ACC112 (cell line): ENCODE measurements around the gene MYLK.
"Not testable (repeated sequence)": the region's sequence is repeated elsewhere in the genome, so short reads cannot be mapped to it uniquely, and the experiment has no call there.

Experiments used
- H2AFZ ChIP-seq: fragments of 200-600 bp; sonication (generic); one replicate; pipeline ENCODE4 v1.6.0; 2017; ENCODE audit warnings: antibody characterized with exemption, low read length; ENCODE audit not compliant: unreplicated experiment
- H3K27ac ChIP-seq: fragments of 200-600 bp; sonication (generic); 2 replicates; pipeline ENCODE4 v1.5.1; 2014; ENCODE audit warnings: low read depth, mild to moderate bottlenecking, antibody characterized with exemption, low read length, moderate library complexity
- H3K27me3 ChIP-seq: fragments of 200-600 bp; sonication (generic); 2 replicates; pipeline ENCODE4 v1.6.1; 2014; ENCODE audit warnings: mild to moderate bottlenecking, antibody characterized with exemption, low read length, moderate library complexity, mixed read lengths; ENCODE audit not compliant: insufficient read depth
- H3K36me3 ChIP-seq: fragments of 200-600 bp; sonication (generic); 2 replicates; pipeline ENCODE4 v1.6.1; 2016; ENCODE audit warnings: mild to moderate bottlenecking, antibody characterized with exemption, low read length, moderate library complexity, mixed read lengths; ENCODE audit not compliant: insufficient read depth
- H3K4me1 ChIP-seq: fragments of 200-600 bp; sonication (generic); one replicate; pipeline ENCODE4 v1.6.1; 2016; ENCODE audit warnings: low read length, mixed read lengths; ENCODE audit not compliant: insufficient read depth, unreplicated experiment, control insufficient read depth
- H3K4me3 ChIP-seq: fragments of 200-600 bp; sonication (generic); 2 replicates; pipeline ENCODE4 v1.5.1; 2014; ENCODE audit warnings: mild to moderate bottlenecking, low read depth, low read length
- H3K79me2 ChIP-seq: fragments of 200-600 bp; sonication (generic); one replicate; pipeline ENCODE4 v1.6.0; 2016; ENCODE audit warnings: low read length; ENCODE audit not compliant: control insufficient read depth, unreplicated experiment, insufficient read depth

MYLK gene

DNA sequence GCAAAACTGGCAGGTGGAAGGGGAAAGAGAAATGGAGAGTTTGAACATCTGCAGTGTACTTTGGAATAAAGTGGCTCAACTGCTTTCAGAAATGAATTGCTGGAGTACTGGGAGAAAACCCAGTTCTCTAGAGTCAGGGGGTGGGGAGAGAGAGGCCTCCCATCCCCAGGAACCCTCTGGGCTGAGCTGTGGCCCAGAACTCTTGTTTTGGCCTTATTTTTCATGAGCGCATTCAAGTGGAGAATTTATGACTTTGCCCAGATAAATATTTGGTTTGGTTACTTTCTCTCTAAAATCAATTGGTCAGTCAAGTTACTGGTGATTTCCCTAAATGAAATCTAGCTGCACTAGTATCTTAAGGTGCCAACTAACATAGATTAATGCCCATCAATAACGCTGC lies 270.6 kb downstream of the MYLK start:
- no peak overlapping the region for H3K4me3 ChIP-seq
- H2AFZ ChIP-seq: no peak overlapping the region
- H3K36me3 ChIP-seq: no peaks in the 10 kb centered on the region; the same call in 1 of the 2 replicates
- H3K4me1 ChIP-seq: peaks cover 10% of the 10 kb centered on the region
- no peaks in the 10 kb centered on the region for H3K27me3 ChIP-seq
- no peaks in the 10 kb centered on the region for H3K79me2 ChIP-seq
- H3K27ac ChIP-seq: no peak overlapping the region

DNA sequence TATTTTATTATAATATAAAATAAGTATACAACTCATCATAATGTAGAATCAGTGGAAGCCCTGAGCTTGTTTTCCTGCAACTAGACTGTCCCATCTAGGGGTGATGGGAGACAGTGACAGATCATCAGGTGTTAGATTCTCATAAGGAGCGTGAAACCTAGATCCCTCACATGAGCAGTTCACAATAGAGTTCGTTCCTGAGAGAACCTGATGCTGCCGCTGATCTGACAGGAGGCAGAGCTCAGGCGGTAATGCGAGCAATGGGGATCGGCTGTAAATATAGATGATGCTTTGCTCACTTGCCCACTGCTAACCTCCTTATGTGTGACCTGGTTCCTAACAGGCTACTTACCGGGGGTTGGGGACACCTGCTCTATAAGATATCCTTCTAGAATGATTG lies 272.5 kb downstream of the MYLK start:
- H3K4me3 ChIP-seq, H3K27me3 ChIP-seq, H3K27ac ChIP-seq, H3K79me2 ChIP-seq, H2AFZ ChIP-seq, H3K36me3 ChIP-seq, H3K4me1 ChIP-seq: not testable (repeated sequence)

DNA sequence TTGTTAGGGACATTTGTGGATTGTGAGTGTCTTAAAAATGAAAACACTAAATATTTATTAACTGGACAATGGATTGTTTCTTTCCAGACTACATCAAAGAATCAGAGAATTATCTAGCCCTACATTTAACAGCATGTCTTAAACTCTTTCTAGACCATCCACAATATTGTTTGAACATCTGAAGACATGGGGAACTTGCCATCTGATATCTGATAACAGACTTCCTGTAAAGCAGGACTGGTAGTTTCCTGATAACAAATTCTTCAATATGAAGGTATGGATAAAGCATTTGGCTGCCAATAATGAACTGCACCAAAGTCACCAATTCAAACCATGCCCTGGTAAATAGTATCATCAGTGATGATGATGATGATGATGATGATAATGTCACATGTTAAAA lies 273.1 kb downstream of the MYLK start:
- H3K27me3 ChIP-seq: no peaks in the 10 kb centered on the region
- H3K4me1 ChIP-seq: peaks cover 9% of the 10 kb centered on the region
- no peaks in the 10 kb centered on the region; the same call in 1 of the 2 replicates for H3K36me3 ChIP-seq
- H3K4me3 ChIP-seq: no peak overlapping the region
- H3K27ac ChIP-seq: no peak overlapping the region
- no peaks in the 10 kb centered on the region for H3K79me2 ChIP-seq
- no peak overlapping the region for H2AFZ ChIP-seq

DNA sequence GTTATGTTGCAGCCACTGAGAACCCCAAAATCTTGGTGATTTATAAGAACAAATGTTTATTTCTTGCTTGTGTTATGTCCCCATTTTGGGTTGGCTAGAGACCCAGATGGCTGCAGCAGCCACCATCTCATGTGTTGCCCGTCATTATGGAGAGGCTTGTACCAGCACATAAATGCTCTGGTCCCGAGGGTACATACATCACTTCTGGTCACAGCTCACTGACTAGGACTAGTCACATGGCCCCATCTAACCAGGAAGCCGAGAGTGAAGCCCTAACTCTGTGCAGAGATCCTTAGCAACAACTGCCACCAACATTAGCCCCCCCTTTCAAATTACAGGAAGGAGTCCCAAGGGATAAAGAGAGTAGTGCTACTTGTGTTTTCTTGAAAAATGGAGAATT lies 273.8 kb downstream of the MYLK start:
- Histone ChIP-seq H3K4me1 (peaks cover 16% of the 10 kb centered on the region), H3K27me3 (no peaks in the 10 kb centered on the region), H3K36me3 (no peaks in the 10 kb centered on the region; the same call in 1 of the 2 replicates), H3K27ac (no peak overlapping the region), H2AFZ (no peak overlapping the region), H3K4me3 (no peak overlapping the region), H3K79me2 (no peaks in the 10 kb centered on the region)

DNA sequence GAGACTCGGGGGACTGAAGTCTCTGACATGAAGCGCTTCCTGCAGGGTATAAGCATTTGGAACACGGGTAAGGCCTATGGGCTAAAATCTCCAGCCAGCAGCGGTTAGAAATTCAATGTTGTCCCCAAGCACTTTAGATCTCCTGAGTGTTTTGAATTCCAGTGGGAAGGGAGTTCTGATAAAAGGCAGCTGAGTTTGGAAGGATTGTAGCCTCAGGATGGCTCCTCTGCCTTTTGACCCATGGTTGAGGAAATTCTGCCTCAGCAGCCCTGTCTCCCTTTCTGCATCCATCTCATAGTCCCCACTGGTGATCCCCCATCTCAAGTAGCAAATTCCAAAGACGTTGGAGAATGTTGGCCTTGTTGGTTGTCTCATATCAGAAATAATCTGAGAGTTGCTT lies 275.1 kb downstream of the MYLK start:
- Histone ChIP-seq H3K4me3 (no peak overlapping the region), H2AFZ (no peak overlapping the region), H3K36me3 (no peaks in the 10 kb centered on the region; the same call in 1 of the 2 replicates), H3K27me3 (no peaks in the 10 kb centered on the region), H3K27ac (no peak overlapping the region), H3K4me1 (peaks cover 26% of the 10 kb centered on the region), H3K79me2 (no peaks in the 10 kb centered on the region)

DNA sequence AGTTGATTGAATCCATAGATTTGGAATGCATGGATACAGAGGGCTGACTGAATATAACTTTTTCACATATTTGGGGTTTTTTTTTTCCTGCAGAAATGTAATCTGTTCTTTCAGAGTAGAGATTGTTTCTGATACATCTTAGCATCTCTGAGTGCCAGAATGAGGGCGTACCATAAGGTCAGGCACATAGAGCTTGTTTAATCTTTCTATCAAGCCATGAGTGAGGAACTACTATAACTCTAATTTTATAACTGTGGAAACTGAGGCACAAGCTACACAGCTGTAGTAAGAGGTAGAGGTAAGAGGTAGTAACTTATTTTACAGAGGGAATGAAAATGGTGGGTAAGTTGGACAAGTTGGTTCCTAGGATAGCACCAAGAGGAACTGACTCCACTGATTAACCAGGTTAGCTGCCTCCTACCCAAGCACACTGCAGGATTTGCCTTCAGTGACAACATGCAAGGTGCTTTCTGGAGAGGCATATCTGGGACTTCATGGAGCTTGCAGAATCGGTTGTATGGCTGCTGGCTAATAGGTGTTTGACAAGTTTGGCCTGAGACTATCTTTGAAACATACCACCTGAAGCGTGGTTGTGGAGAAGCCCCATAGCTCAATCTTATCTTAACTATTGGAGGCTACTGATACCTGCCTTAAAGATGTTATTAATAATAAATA lies 275.7 kb downstream of the MYLK start:
- Histone ChIP-seq H2AFZ (no peak overlapping the region), H3K4me1 (peaks cover 29% of the 10 kb centered on the region), H3K36me3 (no peaks in the 10 kb centered on the region; the same call in 1 of the 2 replicates), H3K4me3 (no peak overlapping the region), H3K27me3 (no peaks in the 10 kb centered on the region), H3K27ac (no peak overlapping the region), H3K79me2 (no peaks in the 10 kb centered on the region)

DNA sequence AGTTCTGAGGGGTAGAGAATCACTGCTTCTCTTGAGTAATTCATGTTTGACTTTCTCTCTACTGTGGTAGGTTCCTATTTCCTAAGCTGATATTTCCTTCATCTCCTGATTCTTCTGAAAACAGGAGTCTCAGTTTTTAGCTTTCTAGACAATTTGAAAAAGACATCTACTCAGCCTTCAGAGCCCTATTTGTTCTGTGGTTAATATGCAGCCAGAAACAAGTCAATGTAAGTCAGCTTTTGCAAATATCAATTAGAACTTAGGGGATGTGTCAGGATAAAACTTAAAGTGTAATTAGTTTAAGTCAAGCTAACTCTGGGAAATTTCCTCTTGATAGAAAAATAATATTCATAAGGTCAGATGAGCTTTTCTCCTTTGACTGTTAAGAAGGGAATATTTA lies 277.6 kb downstream of the MYLK start:
- 0 out of 2 replicates have a peak overlapping the region, but pooled peaks have one; percentile 6 for H3K27ac ChIP-seq
- no peaks in the 10 kb centered on the region for H3K79me2 ChIP-seq
- H3K4me3 ChIP-seq: peak overlapping the region; percentile 52; the same call in 1 of the 2 replicates
- H3K27me3 ChIP-seq: no peaks in the 10 kb centered on the region
- H3K36me3 ChIP-seq: no peaks in the 10 kb centered on the region; the same call in 1 of the 2 replicates
- peaks cover 40% of the 10 kb centered on the region for H3K4me1 ChIP-seq
- H2AFZ ChIP-seq: no peak overlapping the region

DNA sequence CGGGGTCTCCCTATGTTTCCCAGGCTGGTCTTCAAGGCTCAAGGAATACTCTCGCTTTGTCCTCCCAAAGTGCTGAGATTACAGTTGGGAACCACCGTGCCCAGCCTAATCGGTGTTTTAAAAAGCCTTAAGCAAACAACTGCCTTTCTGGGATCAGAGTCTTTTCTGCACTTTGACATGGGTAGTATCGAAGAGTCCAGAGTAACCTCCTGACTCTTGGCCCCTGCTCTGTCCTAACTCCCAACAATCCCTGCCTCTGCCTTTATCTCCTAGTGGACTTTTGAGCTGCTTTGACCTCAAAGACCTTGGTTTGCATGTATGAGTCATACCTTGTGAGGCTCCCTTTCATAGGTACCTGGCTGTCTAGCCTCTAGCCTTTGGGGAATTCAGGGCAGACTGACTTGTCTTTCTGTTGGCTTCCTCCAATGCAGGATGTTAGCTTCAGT lies 278.3 kb downstream of the MYLK start:
- Histone ChIP-seq H2AFZ (no peak overlapping the region), H3K4me1 (peaks cover 47% of the 10 kb centered on the region), H3K36me3 (no peaks in the 10 kb centered on the region), H3K27me3 (no peaks in the 10 kb centered on the region), H3K4me3 (no peak overlapping the region; the same call in 1 of the 2 replicates), H3K79me2 (no peaks in the 10 kb centered on the region), H3K27ac (peak overlapping the region; percentile 39)

DNA sequence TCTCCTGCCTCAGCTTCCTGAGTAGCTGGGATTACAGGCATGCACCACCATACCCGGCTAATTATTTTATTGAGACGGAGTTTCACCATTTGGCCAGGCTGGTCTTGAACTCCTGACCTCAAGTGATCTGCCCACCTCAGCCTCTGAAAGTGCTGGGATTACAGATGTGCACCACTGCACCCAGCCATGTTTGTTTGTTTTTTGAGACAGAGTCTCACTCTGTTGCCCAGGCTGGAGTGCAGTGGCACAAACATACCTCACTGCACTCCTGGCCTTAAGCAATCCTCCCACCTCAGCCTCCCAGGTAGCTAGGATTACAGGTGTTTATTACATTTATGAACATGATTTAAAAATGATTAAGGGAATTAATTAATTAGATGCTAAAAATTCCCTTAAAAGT lies 281.0 kb downstream of the MYLK start:
- peaks cover 49% of the 10 kb centered on the region for H3K4me1 ChIP-seq
- H3K36me3 ChIP-seq, H3K4me3 ChIP-seq, H3K27ac ChIP-seq, H3K27me3 ChIP-seq, H3K79me2 ChIP-seq, H2AFZ ChIP-seq: not testable (repeated sequence)

DNA sequence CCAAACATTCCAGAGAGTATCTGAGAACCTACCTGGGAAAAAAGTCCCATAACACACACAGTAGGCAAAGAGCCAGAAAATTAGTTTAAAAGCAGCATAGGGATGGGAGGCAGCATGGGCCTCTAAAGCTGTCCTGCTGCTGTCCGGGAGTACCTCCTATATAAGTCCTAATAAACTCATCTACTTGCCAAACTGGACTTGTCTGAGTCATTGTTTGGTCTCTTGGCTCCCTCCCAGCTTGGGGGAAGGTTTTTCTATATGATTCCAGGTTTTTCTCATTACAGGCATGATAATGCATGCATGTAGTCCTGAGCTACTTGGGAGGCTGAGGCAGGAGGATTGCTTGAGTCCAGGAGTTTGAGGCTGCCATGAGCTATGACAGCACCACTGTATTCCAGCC lies 281.8 kb downstream of the MYLK start:
- Histone ChIP-seq H3K4me1 (peaks cover 49% of the 10 kb centered on the region), H3K36me3 (no peaks in the 10 kb centered on the region), H3K79me2 (no peaks in the 10 kb centered on the region), H2AFZ (no peak overlapping the region), H3K27ac (0 out of 2 replicates have a peak overlapping the region, but pooled peaks have one; percentile 1), H3K4me3 (no peak overlapping the region), H3K27me3 (no peaks in the 10 kb centered on the region)

DNA sequence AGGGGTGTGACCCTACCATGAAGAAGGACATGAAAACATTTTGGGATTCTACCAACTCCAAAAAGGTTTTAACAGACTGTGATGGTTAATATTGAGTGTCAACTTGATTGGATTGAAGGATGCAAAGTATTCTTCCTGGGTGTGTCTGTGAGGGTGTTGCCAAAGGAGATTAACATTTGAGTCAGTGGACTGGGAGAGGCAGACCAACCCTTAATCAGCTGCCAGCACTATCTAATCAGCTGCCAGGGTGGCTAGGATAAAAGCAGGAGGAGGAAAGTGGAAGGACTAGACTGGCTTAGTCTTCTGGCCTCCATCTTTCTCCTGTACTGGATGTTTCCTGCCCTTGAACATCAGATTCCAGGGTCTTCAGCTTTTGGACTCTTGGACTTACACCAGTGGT lies 283.3 kb downstream of the MYLK start:
- not testable (repeated sequence) for H2AFZ ChIP-seq, H3K27ac ChIP-seq, H3K36me3 ChIP-seq, H3K27me3 ChIP-seq, H3K79me2 ChIP-seq, H3K4me3 ChIP-seq
- H3K4me1 ChIP-seq: peaks cover 38% of the 10 kb centered on the region
